ENCODE measurements around the gene SCN5A. TPM values are rescaled to one million over a fixed set of nuclear protein-coding genes. Genes with fewer than 3 reads are reported as not detected.

Gene SCN5A
- polyA plus RNA-seq (ENCODE audit: insufficient read length in 3 of 3), result 1 to 10 TPM in 2 of 3 donors, under 1 TPM in 1; 0.82 to 1.2 (median 1.1) TPM
- long read RNA-seq, donor 1, result 0 reads
- long read RNA-seq, donor 2, result 0 reads
- long read RNA-seq, donor 3, result 0 reads
- long read RNA-seq, donor 4, result 0 reads
- long read RNA-seq, donor 5, result 0 reads
- long read RNA-seq, donor 6, result 0 reads
- long read RNA-seq, donor 7, result 0 reads
- long read RNA-seq, donor 8, result 0 reads
- long read RNA-seq, donor 9, result 0 reads
- long read RNA-seq, donor 10, result 0 reads
- long read RNA-seq, donor 11, result 0 reads
- long read RNA-seq, donor 12, result 0 reads
- long read RNA-seq, donor 13, result 0 reads
- long read RNA-seq, donor 14, result 0 reads
- long read RNA-seq, donor 15, result 0 reads
- long read RNA-seq, donor 16, result 0 reads

GRCh38 chr3:38649500-38650247 is at the start of gene SCN5A:
Gene SCN5A, minus strand, starts transcription at chr3:38649687. Its CDS starts 16,380 bp downstream, at chr3:38633307.
- peak in 3 of 11 donors; percentile 43 to 45 (median 44) for DNase-seq (ENCODE audit: extremely low read depth in 1 of 11, low read depth in 9 of 11, low spot score in 4 of 11)

GRCh38 chr3:38698760-38699159 is 49.3 kb upstream of the SCN5A start:
- no peak for DNase-seq (ENCODE audit: extremely low read depth in 1 of 11, low read depth in 9 of 11, low spot score in 4 of 11)

- DNase-seq (ENCODE audit: extremely low read depth in 1 of 11, low read depth in 9 of 11, low spot score in 4 of 11), result no peak
These were observed 48.6 kb upstream of the SCN5A start for GRCh38 chr3:38698061-38698460.

- DNase-seq (ENCODE audit: extremely low read depth in 1 of 11, low read depth in 9 of 11, low spot score in 4 of 11), result no peak
These were observed 46.5 kb upstream of the SCN5A start for GRCh38 chr3:38696034-38696433.

GRCh38 chr3:38690185-38690584 is 40.7 kb upstream of the SCN5A start:
- DNase-seq (ENCODE audit: extremely low read depth in 1 of 11, low read depth in 9 of 11, low spot score in 4 of 11), result no peak

- no peak for DNase-seq (ENCODE audit: extremely low read depth in 1 of 11, low read depth in 9 of 11, low spot score in 4 of 11)
These were observed 40.3 kb upstream of the SCN5A start for GRCh38 chr3:38689774-38690173.

- DNase-seq (ENCODE audit: extremely low read depth in 1 of 11, low read depth in 9 of 11, low spot score in 4 of 11), result no peak
These were observed 39.9 kb upstream of the SCN5A start for GRCh38 chr3:38689346-38689745.

GRCh38 chr3:38687321-38687720 is 37.8 kb upstream of the SCN5A start:
- no peak for DNase-seq (ENCODE audit: extremely low read depth in 1 of 11, low read depth in 9 of 11, low spot score in 4 of 11)

GRCh38 chr3:38684546-38684945 is 35.1 kb upstream of the SCN5A start:
- no peak for DNase-seq (ENCODE audit: extremely low read depth in 1 of 11, low read depth in 9 of 11, low spot score in 4 of 11)

GRCh38 chr3:38669668-38670067 is 20.2 kb upstream of the SCN5A start:
- DNase-seq (ENCODE audit: extremely low read depth in 1 of 11, low read depth in 9 of 11, low spot score in 4 of 11), result no peak

GRCh38 chr3:38662544-38662943 is 13.1 kb upstream of the SCN5A start:
- DNase-seq (ENCODE audit: extremely low read depth in 1 of 11, low read depth in 9 of 11, low spot score in 4 of 11), result no peak

GRCh38 chr3:38658841-38659240 is 9.4 kb upstream of the SCN5A start:
- no peak for DNase-seq (ENCODE audit: extremely low read depth in 1 of 11, low read depth in 9 of 11, low spot score in 4 of 11)

- no peak for DNase-seq (ENCODE audit: extremely low read depth in 1 of 11, low read depth in 9 of 11, low spot score in 4 of 11)
These were observed 7.9 kb upstream of the SCN5A start for GRCh38 chr3:38657369-38657768.

GRCh38 chr3:38655708-38656300 is 6.3 kb upstream of the SCN5A start:
- peak in 6 of 11 donors; percentile 30 to 70 (median 43) for DNase-seq (ENCODE audit: extremely low read depth in 1 of 11, low read depth in 9 of 11, low spot score in 4 of 11)

- no peak for DNase-seq (ENCODE audit: extremely low read depth in 1 of 11, low read depth in 9 of 11, low spot score in 4 of 11)
These were observed 4.4 kb upstream of the SCN5A start for GRCh38 chr3:38653685-38654537.

GRCh38 chr3:38652934-38653333 is 3.4 kb upstream of the SCN5A start:
- no peak for DNase-seq (ENCODE audit: extremely low read depth in 1 of 11, low read depth in 9 of 11, low spot score in 4 of 11)

- DNase-seq (ENCODE audit: extremely low read depth in 1 of 11, low read depth in 9 of 11, low spot score in 4 of 11), result peak in 7 of 11 donors; percentile 42 to 58 (median 55)
These were observed 1.8 kb upstream of the SCN5A start for GRCh38 chr3:38651153-38651789.

GRCh38 chr3:38650248-38650951 is 913 bp upstream of the SCN5A start:
- DNase-seq (ENCODE audit: extremely low read depth in 1 of 11, low read depth in 9 of 11, low spot score in 4 of 11), result no peak
